Activated gamma-delta T cell (primary cell): Measurements from ENCODE around the gene EIF3K.
"Not testable (repeated sequence)": the region's sequence is repeated elsewhere in the genome, so short reads cannot be mapped to it uniquely, and the experiment has no call there.

Source experiments
- DNase-seq: peaks from one replicate; lab custom pipeline; 2025; lab: John Stamatoyannopoulos, UW

EIF3K gene

GRCh38 chr19:38617764-38618589 lies 1.0 kb upstream of the EIF3K start, which contains the start of gene MAP4K1:
MAP4K1 (minus strand) TSS chr19:38617953; CDS start chr19:38617895, 58 bp downstream.
- peak; percentile 40 for DNase-seq

GRCh38 chr19:38619361-38620174 lies 580 bp downstream of the EIF3K start:
- no peak for DNase-seq

- DNase-seq = no peak
Observed at GRCh38 chr19:38624822-38625221, 5.8 kb downstream of the EIF3K start.

GRCh38 chr19:38626401-38626800 lies 7.4 kb downstream of the EIF3K start:
- DNase-seq = no peak

- DNase-seq = no peak
Observed at GRCh38 chr19:38629568-38629967, 10.6 kb downstream of the EIF3K start.

GRCh38 chr19:38631301-38631700 lies 12.3 kb downstream of the EIF3K start:
- DNase-seq = not testable (repeated sequence)

- DNase-seq = not testable (repeated sequence)
Observed at GRCh38 chr19:38631811-38632475, 13.0 kb downstream of the EIF3K start.

GRCh38 chr19:38632476-38633213 lies 13.7 kb downstream of the EIF3K start:
- DNase-seq = no peak

GRCh38 chr19:38634757-38635482 lies 15.9 kb downstream of the EIF3K start:
- DNase-seq = no peak

- no peak for DNase-seq
Observed at GRCh38 chr19:38635483-38636399, 16.8 kb downstream of the EIF3K start.

- DNase-seq = no peak
Observed at GRCh38 chr19:38638461-38638860, 19.5 kb downstream of the EIF3K start.

- no peak for DNase-seq
Observed at GRCh38 chr19:38639679-38640078, 20.7 kb downstream of the EIF3K start.

- DNase-seq = no peak
Observed at GRCh38 chr19:38640368-38640767, 21.4 kb downstream of the EIF3K start.

- no peak for DNase-seq
Observed at GRCh38 chr19:38642176-38642575, 23.2 kb downstream of the EIF3K start.

- DNase-seq = no peak
Observed at GRCh38 chr19:38644719-38645118, 25.7 kb downstream of the EIF3K start.

GRCh38 chr19:38647368-38647965 lies 28.5 kb downstream of the EIF3K start, which contains the start of gene ACTN4:
ACTN4 (plus strand) TSS chr19:38647649; CDS start chr19:38647746, 97 bp downstream.
- DNase-seq = peak; percentile 100

GRCh38 chr19:38647966-38648768 lies 29.2 kb downstream of the EIF3K start:
- DNase-seq = no peak

- no peak for DNase-seq
Observed at GRCh38 chr19:38648769-38649304, 29.8 kb downstream of the EIF3K start.
